Activated naive CD8-positive, alpha-beta T cell treated with anti-CD3 and anti-CD28 coated beads, Interleukin-2, amount 50 U/mL, for 24 hours (primary cell): ENCODE measurements around the gene C14orf132.
A peak's percentile ranks its signal among the peaks of the same experiment; 100 is the strongest.

Experiments used
- ATAC-seq: fragments of 150-1000 bp; cut with Tn5 transposase; one replicate; pipeline ENCODE4 v1.10.0; 2021
- DNase-seq: peaks from one replicate; pipeline ENCODE4 v3.0.0; 2021
- H3K27ac Mint-ChIP-seq: one replicate; pipeline ENCODE4 v1.8.0; 2021; ENCODE audit warnings: mild to moderate bottlenecking, mixed read lengths
- H3K27me3 Mint-ChIP-seq: one replicate; pipeline ENCODE4 v1.8.0; 2021; ENCODE audit warnings: mixed read lengths
- H3K36me3 Mint-ChIP-seq: one replicate; pipeline ENCODE4 v1.8.0; 2021; ENCODE audit warnings: low read depth, mixed read lengths
- H3K4me1 Mint-ChIP-seq: one replicate; pipeline ENCODE4 v1.8.0; 2021; ENCODE audit warnings: mixed read lengths
- H3K4me3 Mint-ChIP-seq: one replicate; pipeline ENCODE4 v1.8.0; 2021; ENCODE audit warnings: mild to moderate bottlenecking, moderate library complexity, mixed read lengths
- H3K9me3 Mint-ChIP-seq: one replicate; pipeline ENCODE4 v1.8.0; 2021; ENCODE audit warnings: mixed read lengths

C14orf132 gene

DNA sequence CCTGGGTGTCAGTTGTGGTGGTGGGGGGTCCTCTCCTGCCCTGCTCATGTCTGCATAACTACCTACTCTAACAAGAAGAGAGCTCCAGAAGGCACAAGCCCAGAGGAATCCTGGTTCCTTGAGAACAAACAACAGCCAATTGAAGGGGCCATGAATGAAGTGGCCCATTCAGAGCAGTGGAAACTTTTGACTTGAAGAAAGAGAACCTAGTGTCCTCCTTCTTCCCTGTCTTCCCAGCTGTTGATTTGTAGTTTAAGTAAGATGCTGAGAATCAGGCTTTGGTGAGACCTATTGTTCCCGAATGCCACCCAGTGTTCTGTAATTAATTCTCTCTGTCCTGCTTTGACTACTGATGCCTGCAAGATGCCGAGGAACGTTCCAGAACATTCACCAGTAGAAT is 79.2 kb downstream of the C14orf132 start:
- Mint-ChIP-seq H3K27me3 (no peaks in the 10 kb centered on the region), H3K27ac (no peak overlapping the region), H3K9me3 (peaks cover 7% of the 10 kb centered on the region), H3K4me3 (no peak overlapping the region), H3K4me1 (peaks cover 32% of the 10 kb centered on the region), H3K36me3 (no peaks in the 10 kb centered on the region)
- no peak for ATAC-seq
- no peak for DNase-seq

DNA sequence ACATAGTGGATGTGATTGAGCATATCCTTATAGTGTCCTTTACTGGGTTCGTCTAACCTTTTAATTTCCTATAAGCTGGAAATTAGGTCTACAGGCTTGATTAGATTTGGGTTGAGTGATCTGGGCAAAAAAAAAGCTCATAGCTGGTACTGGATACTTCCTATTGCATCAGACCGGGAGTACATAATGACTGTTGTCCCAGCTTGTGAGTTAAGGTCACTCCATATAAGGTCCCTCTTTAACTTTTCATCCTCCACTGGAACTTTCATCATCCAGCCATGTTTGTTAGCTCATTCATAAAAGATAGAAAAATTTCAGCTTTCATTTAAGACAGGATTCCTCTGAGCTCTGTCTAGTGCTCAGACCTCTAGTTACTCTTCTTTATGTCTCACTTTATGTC is 80.8 kb downstream of the C14orf132 start:
- no peaks in the 10 kb centered on the region for H3K9me3 Mint-ChIP-seq
- DNase-seq (no peak), ATAC-seq (peak; percentile 49)
- no peaks in the 10 kb centered on the region for H3K36me3 Mint-ChIP-seq
- H3K4me1 Mint-ChIP-seq, result peaks cover 42% of the 10 kb centered on the region
- H3K4me3 Mint-ChIP-seq, result no peak overlapping the region
- H3K27me3 Mint-ChIP-seq, result no peaks in the 10 kb centered on the region
- H3K27ac Mint-ChIP-seq, result no peak overlapping the region

DNA sequence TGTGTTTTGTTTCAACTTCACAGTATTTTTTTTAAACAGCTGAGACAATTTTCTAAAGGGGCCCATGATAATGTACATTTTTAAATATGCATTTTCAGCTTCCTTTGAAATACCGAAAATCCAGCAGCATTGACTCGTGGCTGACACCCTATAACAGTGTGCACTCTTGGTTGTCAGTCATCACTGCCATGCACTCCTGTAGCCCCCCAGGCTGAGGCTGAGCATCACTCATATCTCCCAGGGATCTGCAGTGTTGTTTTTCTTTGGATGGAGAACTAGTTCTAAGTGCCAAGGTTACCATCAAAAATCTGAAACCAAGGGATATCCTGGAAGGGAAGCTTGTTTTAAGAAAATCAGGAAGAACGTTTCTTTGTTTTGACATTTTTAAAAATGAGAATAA is 81.2 kb downstream of the C14orf132 start:
- H3K27ac Mint-ChIP-seq, result no peak overlapping the region
- H3K36me3 Mint-ChIP-seq, result no peaks in the 10 kb centered on the region
- ATAC-seq (no peak), DNase-seq (no peak)
- H3K9me3 Mint-ChIP-seq, result no peaks in the 10 kb centered on the region
- no peaks in the 10 kb centered on the region for H3K27me3 Mint-ChIP-seq
- no peak overlapping the region for H3K4me3 Mint-ChIP-seq
- H3K4me1 Mint-ChIP-seq, result peaks cover 45% of the 10 kb centered on the region

DNA sequence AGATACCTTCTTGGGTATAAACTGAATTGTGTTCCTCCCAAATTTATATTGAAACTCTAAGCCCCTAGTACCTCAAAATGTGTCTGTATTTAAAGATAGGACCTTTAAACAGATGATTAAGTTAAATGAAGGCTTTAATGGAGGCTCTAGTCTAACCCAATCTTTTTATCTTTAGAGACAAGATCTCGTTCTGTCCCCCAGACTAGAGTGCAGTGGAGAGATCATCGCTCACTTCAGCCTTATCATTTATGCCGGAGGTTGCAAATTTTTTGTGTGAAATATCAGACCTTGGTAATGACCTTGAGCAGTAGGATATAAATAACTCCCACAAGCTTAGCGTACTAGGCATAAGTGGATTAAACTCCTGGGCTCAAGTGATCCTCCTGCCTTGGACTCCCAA is 81.8 kb downstream of the C14orf132 start:
- Mint-ChIP-seq H3K36me3 (no peaks in the 10 kb centered on the region), H3K27ac (no peak overlapping the region), H3K9me3 (no peaks in the 10 kb centered on the region), H3K27me3 (no peaks in the 10 kb centered on the region), H3K4me1 (peaks cover 50% of the 10 kb centered on the region), H3K4me3 (no peak overlapping the region)
- DNase-seq (no peak), ATAC-seq (no peak)

DNA sequence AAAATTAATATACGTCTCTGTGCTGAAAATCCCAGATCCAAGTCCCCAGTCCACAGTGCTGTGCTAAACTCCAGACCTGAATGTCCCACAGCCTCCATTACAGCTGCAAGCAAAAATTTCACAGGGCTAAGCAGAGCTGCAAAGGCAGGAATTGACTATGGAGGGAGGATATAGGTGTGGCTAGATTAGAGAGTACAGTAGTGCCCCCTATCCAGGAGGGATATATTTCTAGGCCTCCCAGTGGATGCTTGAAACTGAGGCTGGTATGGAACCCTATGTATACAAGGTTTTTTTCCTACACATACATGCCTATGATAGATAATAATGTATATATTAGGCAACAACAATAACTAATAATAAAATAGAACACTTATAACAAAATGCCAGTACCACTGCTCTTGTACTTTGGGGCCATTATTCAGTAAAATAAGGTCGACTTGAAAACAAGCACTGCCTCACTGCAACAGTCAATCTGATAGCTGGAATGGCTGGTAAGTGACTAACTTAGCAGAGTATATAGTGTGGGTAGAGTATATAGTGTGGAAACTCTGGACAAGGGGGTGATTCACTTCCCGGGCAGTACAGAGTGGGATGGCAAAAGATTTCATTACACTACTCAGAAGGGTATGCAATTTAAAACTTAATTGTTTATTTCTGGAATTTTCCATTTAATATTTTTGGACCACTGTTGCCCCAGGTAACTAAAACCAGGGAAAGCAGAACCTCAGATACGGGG is 82.7 kb downstream of the C14orf132 start:
- Mint-ChIP-seq H3K27me3 (no peaks in the 10 kb centered on the region), H3K4me3 (no peak overlapping the region), H3K36me3 (no peaks in the 10 kb centered on the region), H3K27ac (no peak overlapping the region), H3K9me3 (no peaks in the 10 kb centered on the region), H3K4me1 (peaks cover 55% of the 10 kb centered on the region)
- no peak for DNase-seq
- peak; percentile 51 for ATAC-seq

DNA sequence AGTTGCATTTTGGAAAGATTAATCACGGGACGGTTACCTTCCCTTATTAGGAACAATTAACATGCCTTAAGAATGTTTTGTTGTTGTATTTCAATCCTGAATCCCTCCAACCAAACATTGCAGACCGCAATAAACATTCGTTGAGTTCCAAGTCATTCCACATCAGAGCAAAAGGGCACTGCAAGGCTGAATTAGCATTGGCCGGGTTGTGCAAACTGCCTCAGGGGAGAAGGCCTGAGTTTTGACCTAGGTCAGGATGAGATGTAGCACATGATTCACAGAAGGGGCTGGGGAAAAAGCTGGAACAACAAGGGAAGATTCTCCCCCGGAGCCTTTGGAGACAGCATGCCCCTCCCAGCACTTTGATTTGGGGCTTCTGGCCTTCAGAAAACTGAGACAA is 83.3 kb downstream of the C14orf132 start:
- Mint-ChIP-seq H3K27me3 (no peaks in the 10 kb centered on the region), H3K4me1 (peaks cover 52% of the 10 kb centered on the region), H3K4me3 (no peak overlapping the region), H3K36me3 (no peaks in the 10 kb centered on the region), H3K27ac (no peak overlapping the region), H3K9me3 (no peaks in the 10 kb centered on the region)
- ATAC-seq (no peak), DNase-seq (no peak)

DNA sequence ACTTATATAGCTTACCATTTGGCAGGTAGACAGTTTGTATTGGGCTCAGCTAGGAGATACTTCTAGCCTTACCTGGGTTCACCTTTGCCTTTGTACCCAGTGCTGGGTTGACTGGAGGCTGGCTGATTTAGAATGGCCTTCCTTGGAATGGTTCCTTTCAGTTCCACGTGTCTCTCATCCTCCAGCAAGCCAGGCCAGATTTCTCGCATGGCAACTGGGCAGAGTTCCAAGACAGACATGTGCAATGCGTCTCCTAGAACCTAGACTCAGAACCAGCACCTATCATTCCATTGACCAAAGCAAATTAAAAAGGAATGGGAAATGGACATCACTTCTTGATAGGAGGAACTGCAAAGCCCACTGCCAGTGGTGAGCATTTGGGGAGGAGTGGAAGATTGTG is 86.4 kb downstream of the C14orf132 start:
- ATAC-seq (no peak), DNase-seq (no peak)
- Mint-ChIP-seq H3K27me3 (no peaks in the 10 kb centered on the region), H3K4me3 (no peak overlapping the region), H3K27ac (no peak overlapping the region), H3K4me1 (peaks cover 36% of the 10 kb centered on the region), H3K9me3 (no peaks in the 10 kb centered on the region), H3K36me3 (no peaks in the 10 kb centered on the region)

DNA sequence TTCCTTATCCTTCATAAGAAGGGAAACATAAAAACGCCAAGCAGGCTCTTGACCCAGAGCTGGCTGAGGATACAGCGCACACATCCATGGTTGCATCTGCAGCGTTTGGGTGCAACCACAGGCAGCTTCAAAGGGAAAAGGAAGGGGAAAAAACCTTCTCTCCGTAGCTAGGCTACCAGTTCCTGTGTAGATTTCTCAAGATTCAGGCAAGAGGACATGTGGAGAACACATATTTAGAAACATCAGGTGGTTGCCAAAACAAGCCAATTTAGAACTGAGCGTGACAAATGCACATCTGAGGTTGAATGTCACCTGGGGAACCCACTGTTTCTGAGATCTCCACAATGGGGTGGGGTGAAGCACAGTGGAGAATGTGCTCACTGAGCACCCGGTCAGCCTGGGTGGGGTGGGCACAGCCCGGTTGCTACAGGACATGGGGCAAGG is 87.2 kb downstream of the C14orf132 start:
- H3K4me3 Mint-ChIP-seq, result peak overlapping the region; percentile 38
- DNase-seq (peak; percentile 22), ATAC-seq (peak; percentile 74)
- no peaks in the 10 kb centered on the region for H3K9me3 Mint-ChIP-seq
- H3K27ac Mint-ChIP-seq, result peak overlapping the region; percentile 61
- peaks cover 36% of the 10 kb centered on the region for H3K4me1 Mint-ChIP-seq
- no peaks in the 10 kb centered on the region for H3K36me3 Mint-ChIP-seq
- no peaks in the 10 kb centered on the region for H3K27me3 Mint-ChIP-seq

DNA sequence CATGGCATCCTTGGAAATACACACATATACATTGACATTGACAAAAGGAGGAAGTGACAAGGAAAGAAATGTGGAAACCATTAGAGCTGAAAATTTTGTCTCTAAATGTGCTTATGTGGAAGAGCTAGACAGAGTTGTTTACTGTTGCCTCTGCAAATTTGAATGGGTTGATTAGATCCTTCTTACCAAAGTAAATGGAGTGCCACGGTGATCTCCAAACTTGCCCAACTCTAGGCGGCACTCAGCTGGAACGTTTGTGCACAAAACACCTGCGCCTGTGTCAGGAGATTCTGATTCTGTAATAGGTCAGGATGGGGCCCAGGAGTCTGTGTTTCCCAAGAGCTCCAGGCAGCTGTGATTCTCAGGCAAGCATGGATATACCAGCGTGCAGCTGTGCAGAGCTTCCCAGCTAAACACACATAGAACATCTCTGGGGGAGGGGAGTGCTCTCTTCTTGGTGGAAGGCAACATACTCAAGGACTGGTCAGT is 87.7 kb downstream of the C14orf132 start:
- ATAC-seq (no peak), DNase-seq (no peak)
- Mint-ChIP-seq H3K9me3 (no peaks in the 10 kb centered on the region), H3K4me3 (peak overlapping the region; percentile 38), H3K36me3 (no peaks in the 10 kb centered on the region), H3K4me1 (peaks cover 36% of the 10 kb centered on the region), H3K27me3 (no peaks in the 10 kb centered on the region), H3K27ac (peak overlapping the region; percentile 61)

DNA sequence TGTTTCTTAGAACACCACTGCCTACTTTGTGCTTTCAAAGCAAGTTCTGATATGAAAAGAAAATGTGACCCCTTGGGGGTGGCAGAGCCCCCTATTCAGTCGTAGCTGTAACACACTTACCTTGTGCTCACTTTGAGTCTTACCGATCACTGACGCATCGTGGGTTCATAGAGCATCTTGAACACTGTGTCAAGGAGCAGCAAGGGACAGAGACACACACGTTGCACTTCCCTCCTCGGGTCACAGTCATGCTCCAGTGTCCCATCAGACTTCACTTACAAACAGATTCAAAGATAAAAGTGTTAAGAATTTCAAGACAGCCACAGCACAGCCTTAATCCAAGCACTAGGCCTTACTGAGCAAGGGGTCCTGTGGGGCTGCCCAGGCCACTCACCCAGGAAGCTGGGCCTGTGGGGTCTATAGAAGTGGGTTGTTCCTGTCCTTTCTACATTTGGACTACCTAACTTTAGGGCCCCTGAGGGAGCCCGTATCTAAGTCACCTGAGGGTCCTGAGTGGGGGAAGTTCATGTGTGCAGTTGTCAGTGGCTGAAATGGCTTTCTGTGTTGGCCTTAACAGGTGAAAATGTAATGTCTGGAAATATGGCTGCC is 90.1 kb downstream of the C14orf132 start:
- Mint-ChIP-seq H3K27ac (no peak overlapping the region), H3K27me3 (peaks cover 3% of the 10 kb centered on the region), H3K9me3 (no peaks in the 10 kb centered on the region), H3K4me3 (no peak overlapping the region), H3K36me3 (no peaks in the 10 kb centered on the region), H3K4me1 (peaks cover 26% of the 10 kb centered on the region)
- DNase-seq, result no peak
- ATAC-seq, result no peak

DNA sequence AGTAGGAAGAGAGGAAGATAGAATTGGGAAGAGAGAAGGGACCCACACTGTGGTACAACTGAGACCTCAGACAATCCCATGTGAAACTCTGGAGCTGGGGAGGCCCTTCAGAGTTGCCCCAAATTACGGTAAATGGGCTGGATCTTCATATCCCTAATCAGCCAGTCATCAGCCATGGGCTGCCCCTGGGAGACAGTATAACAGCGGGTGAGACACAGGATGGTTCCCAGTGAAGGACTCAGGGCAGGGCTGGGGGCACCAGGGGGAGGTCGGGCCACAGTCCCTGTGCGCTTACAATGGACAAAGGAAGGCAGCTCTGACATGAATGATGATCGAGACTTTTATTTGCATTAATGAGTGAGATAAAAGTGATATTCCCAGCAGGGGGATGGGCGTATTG is 91.2 kb downstream of the C14orf132 start:
- ATAC-seq, result no peak
- H3K4me3 Mint-ChIP-seq, result no peak overlapping the region
- no peaks in the 10 kb centered on the region for H3K9me3 Mint-ChIP-seq
- H3K27ac Mint-ChIP-seq, result no peak overlapping the region
- H3K4me1 Mint-ChIP-seq, result peaks cover 17% of the 10 kb centered on the region
- H3K36me3 Mint-ChIP-seq, result no peaks in the 10 kb centered on the region
- DNase-seq, result no peak
- H3K27me3 Mint-ChIP-seq, result peaks cover 10% of the 10 kb centered on the region

DNA sequence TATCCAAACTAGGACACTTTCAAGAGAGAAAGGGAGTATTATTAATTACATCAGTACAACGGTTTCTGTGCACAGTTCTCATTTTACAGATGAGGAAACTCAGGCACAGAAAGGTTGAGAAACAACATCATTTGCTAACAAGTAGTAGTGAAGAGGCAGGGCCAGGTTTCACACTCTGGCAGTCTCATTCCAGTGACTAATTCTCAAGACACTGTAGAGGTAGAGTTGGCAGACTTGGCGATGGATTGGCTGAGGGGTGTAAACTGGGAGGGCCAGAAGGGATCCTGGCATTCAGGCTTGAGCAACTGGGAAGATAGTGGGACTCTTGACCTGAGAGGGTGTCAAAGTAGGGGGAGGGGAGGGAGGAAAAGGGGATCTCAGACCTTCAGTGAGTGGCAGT is 91.7 kb downstream of the C14orf132 start:
- Mint-ChIP-seq H3K27me3 (peaks cover 14% of the 10 kb centered on the region), H3K9me3 (no peaks in the 10 kb centered on the region)
- no peak for DNase-seq

DNA sequence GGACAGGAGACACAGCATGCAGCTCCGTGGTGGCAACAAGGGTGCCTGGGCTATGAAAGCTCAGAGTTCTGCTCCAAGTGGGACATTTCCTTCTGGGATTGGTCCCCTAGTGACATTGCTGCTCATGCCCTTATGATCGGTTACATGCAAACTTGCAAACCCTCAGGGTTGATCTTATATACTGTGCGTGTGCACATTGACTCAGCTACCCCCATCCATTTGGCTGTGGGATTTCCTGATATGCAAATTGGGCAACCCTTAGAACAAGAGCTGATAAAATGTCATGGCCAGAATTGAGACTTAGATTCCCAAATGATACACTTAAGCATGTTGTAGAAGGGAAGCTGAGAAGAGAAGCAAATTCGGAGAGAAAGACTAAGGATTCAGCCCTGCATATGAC is 92.7 kb downstream of the C14orf132 start:
- Mint-ChIP-seq H3K27ac (no peak overlapping the region), H3K27me3 (peaks cover 14% of the 10 kb centered on the region), H3K9me3 (no peaks in the 10 kb centered on the region), H3K4me3 (no peak overlapping the region), H3K4me1 (peaks cover 4% of the 10 kb centered on the region), H3K36me3 (no peaks in the 10 kb centered on the region)
- DNase-seq, result no peak
- no peak for ATAC-seq

More for the DNA sequence above, 91.7 kb downstream of the C14orf132 start:
- Mint-ChIP-seq H3K4me1 (peaks cover 14% of the 10 kb centered on the region), H3K36me3 (no peaks in the 10 kb centered on the region), H3K27ac (no peak overlapping the region), H3K4me3 (no peak overlapping the region)
- no peak for ATAC-seq

DNA sequence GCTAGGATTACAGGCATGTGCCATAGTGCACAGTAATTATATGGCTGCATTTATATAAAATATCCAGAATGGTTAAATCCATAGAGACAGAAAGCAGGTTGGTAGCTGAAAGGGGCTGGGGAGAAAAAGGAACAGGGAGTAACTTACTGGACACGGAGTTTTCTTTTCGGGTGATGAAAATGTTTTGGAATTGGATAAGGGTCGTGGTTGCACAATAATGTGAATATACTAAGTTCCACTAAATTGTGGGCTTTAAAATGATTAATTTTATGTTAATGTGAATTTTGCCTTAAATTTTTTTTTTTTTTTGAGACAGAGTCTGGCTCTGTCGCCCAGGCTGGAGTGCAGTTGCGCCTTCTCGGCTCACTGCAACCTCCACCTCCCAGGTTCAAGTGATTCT is 95.3 kb downstream of the C14orf132 start:
- no peak overlapping the region for H3K4me3 Mint-ChIP-seq
- H3K27ac Mint-ChIP-seq, result no peak overlapping the region
- no peaks in the 10 kb centered on the region for H3K4me1 Mint-ChIP-seq
- H3K27me3 Mint-ChIP-seq, result peaks cover 19% of the 10 kb centered on the region
- H3K36me3 Mint-ChIP-seq, result no peaks in the 10 kb centered on the region
- H3K9me3 Mint-ChIP-seq, result peaks cover 10% of the 10 kb centered on the region
- ATAC-seq (no peak), DNase-seq (no peak)

DNA sequence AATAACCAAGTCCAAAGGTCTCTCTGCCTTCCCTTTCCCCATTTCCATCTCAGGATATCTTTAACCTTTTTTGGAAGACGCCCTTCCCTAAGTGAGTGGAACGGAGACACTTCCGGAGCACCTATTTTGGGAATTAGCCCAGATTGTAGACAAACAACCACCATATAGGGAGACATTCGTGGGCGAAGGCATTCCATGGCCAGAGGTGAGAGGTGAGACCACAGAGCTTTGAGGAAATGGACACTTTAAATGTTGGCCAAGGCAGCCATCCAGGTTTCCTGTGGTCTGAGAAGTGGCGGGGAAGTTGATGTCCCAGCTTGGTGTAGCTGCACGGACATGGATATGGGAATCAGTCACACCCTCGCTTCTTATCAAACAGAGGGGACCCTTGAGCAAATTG is 96.1 kb downstream of the C14orf132 start:
- ATAC-seq, result no peak
- H3K27ac Mint-ChIP-seq, result no peak overlapping the region
- H3K4me1 Mint-ChIP-seq, result no peaks in the 10 kb centered on the region
- H3K4me3 Mint-ChIP-seq, result no peak overlapping the region
- peaks cover 19% of the 10 kb centered on the region for H3K27me3 Mint-ChIP-seq
- no peaks in the 10 kb centered on the region for H3K36me3 Mint-ChIP-seq
- no peak for DNase-seq
- H3K9me3 Mint-ChIP-seq, result peaks cover 10% of the 10 kb centered on the region
